Esophagus squamous epithelium (tissue), 5 donors: Measurements from ENCODE around the gene INHA. TPM values are rescaled to one million over a fixed set of nuclear protein-coding genes. Genes with fewer than 3 reads are reported as not detected.

Experiments
- DNase-seq: peaks from one replicate; lab custom pipeline; 2025; lab: John Stamatoyannopoulos, UW
- H3K27ac ChIP-seq, 4 donors: fragments of 200-600 bp; sonication (generic); one replicate each; pipeline ENCODE4 v1.5.1; 2016 to 2019; ENCODE audit warnings: mild to moderate bottlenecking in 1 of 4
- H3K27me3 ChIP-seq, 4 donors: fragments of 200-600 bp; sonication (generic); 1 replicate in 3 of 4; 2 replicates in 1 of 4; pipeline versions ENCODE4 v1.5.1 to v1.6.0; 2017 to 2021; ENCODE audit warnings: antibody characterized with exemption in 1 of 4
- H3K36me3 ChIP-seq, 3 donors: fragments of 200-600 bp; sonication (generic); one replicate each; pipeline ENCODE4 v1.5.1; 2016 to 2019
- H3K4me1 ChIP-seq, 3 donors: fragments of 200-600 bp; sonication (generic); one replicate each; pipeline ENCODE4 v1.5.1; 2017 to 2019
- H3K4me3 ChIP-seq, 4 donors: fragments of 200-600 bp; sonication (generic); 1 replicate in 3 of 4; 2 replicates in 1 of 4; pipeline ENCODE4 v1.5.1; 2016 to 2019; ENCODE audit warnings: mild to moderate bottlenecking in 2 of 4, moderate library complexity in 1 of 4
- H3K9me3 ChIP-seq, 3 donors: fragments of 200-600 bp; sonication (generic); one replicate each; pipeline ENCODE4 v1.5.1; 2016 to 2019
- CTCF ChIP-seq, 6 experiments: fragments of 450-650 bp in 4 of 6; fragments of 200-600 bp in 2 of 6; sonication (generic) in 2 of 6; IDR thresholded peaks; one replicate each; pipeline ENCODE4 v1.5.1; 2016 to 2019; ENCODE audit warnings: antibody characterized with exemption in 6 of 6, mild to moderate bottlenecking in 4 of 6, moderate library complexity in 4 of 6
- POLR2A ChIP-seq, 4 donors: fragments of 450-650 bp; IDR thresholded peaks; one replicate each; pipeline ENCODE4 v1.6.1; 2017; ENCODE audit warnings: antibody characterized with exemption in 4 of 4, mild to moderate bottlenecking in 4 of 4, moderate library complexity in 3 of 4
- WGBS, 2 donors: methylation state at CpG; one replicate each; pipeline ENCODE4 v1.1.5; 2018; 5-methylcytosine and 5-hydroxymethylcytosine counted together
- intact Hi-C: fragments of 100-400 bp; cut with DNase I; formaldehyde crosslinking; loops from one replicate; pipeline ENCODE4 v1.15.0; 2022
- total RNA-seq, 4 donors: library from RNA; depleted of rRNA; stranded (reverse); fragments of >200 nt; gene quantifications; one replicate each; pipeline ENCODE4 v1.1.0, GENCODE V29; 2016
- donor health status: DM: yes; HTN: yes; CAD: no.

INHA gene
- total RNA-seq, 4 donors from 2014 or later: not detected

GRCh38 chr2:219536967-219537366 is 35.1 kb upstream of the INHA start:
- H3K27ac ChIP-seq: no peak overlapping the region
- 60% methylated on average over 1 of the region's 9 CpGs; no CpG with 5 or more reads in 1 of the 2 donors for WGBS, 2 donors
- no peaks in the 10 kb centered on the region for H3K9me3 ChIP-seq
- TF ChIP-seq POLR2A (IDR thresholded peaks at IDR 0.05): no peak
- TF ChIP-seq CTCF (IDR thresholded peaks at IDR 0.05): no peak
- H3K27me3 ChIP-seq: peaks cover 0 to 69% (median 0%) of the 10 kb centered on the region in 4 donors
- H3K36me3 ChIP-seq: peaks cover 5 to 33% (median 12%) of the 10 kb centered on the region in 3 donors
- no peak overlapping the region for H3K4me3 ChIP-seq
- intact Hi-C loops: loop anchor here (5.0 kb wide), 1 partner anchor 105 kb away; no protein-coding TSS in a partner anchor
- DNase-seq: no peak
- peaks cover 6 to 26% (median 9%) of the 10 kb centered on the region in 3 donors for H3K4me1 ChIP-seq

GRCh38 chr2:219537657-219538488 is 34.2 kb upstream of the INHA start:
- intact Hi-C loops: loop anchor here (5.0 kb wide), 1 partner anchor 104 kb away; no protein-coding TSS in a partner anchor
- H3K27ac ChIP-seq: no peak overlapping the region
- peaks cover 0 to 62% (median 0%) of the 10 kb centered on the region in 4 donors for H3K27me3 ChIP-seq
- no peak for DNase-seq
- peaks cover 13 to 35% (median 18%) of the 10 kb centered on the region in 3 donors for H3K4me1 ChIP-seq
- 32 to 47% methylated on average over 3 to 5 of the region's 15 CpGs for WGBS, 2 donors
- H3K9me3 ChIP-seq: no peaks in the 10 kb centered on the region
- H3K36me3 ChIP-seq: peaks cover 5 to 33% (median 12%) of the 10 kb centered on the region in 3 donors
- TF ChIP-seq CTCF (IDR thresholded peaks at IDR 0.05) (no peak), POLR2A (IDR thresholded peaks at IDR 0.05) (no peak)
- H3K4me3 ChIP-seq: no peak overlapping the region

GRCh38 chr2:219538504-219538951 is 33.6 kb upstream of the INHA start:
- WGBS, 2 donors: 7 to 43% methylated on average over 4 to 6 of the region's 6 CpGs

GRCh38 chr2:219538956-219539788 is 32.9 kb upstream of the INHA start:
- Histone ChIP-seq H3K4me3 (no peak overlapping the region), H3K36me3 (peaks cover 5 to 33% (median 12%) of the 10 kb centered on the region in 3 donors), H3K4me1 (peaks cover 14 to 46% (median 21%) of the 10 kb centered on the region in 3 donors), H3K27me3 (peaks cover 0 to 55% (median 0%) of the 10 kb centered on the region in 4 donors), H3K27ac (no peak overlapping the region), H3K9me3 (no peaks in the 10 kb centered on the region)
- TF ChIP-seq CTCF (IDR thresholded peaks at IDR 0.05) (no peak), POLR2A (IDR thresholded peaks at IDR 0.05) (no peak)
- no peak for DNase-seq
- WGBS, 2 donors: 50 to 92% methylated on average over 1 to 4 of the region's 32 CpGs
- intact Hi-C loops: loop anchor here (5.0 kb wide), 1 partner anchor 103 kb away; no protein-coding TSS in a partner anchor

More at GRCh38 chr2:219538504-219538951, 33.6 kb upstream of the INHA start:
- Histone ChIP-seq H3K4me3 (no peak overlapping the region), H3K27ac (no peak overlapping the region), H3K27me3 (peaks cover 0 to 55% (median 0%) of the 10 kb centered on the region in 4 donors), H3K36me3 (peaks cover 5 to 33% (median 12%) of the 10 kb centered on the region in 3 donors), H3K4me1 (peaks cover 13 to 41% (median 18%) of the 10 kb centered on the region in 3 donors), H3K9me3 (no peaks in the 10 kb centered on the region)
- DNase-seq: no peak
- TF ChIP-seq CTCF (IDR thresholded peaks at IDR 0.05) (no peak), POLR2A (IDR thresholded peaks at IDR 0.05) (no peak)
- intact Hi-C loops: loop anchor here (5.0 kb wide), 1 partner anchor 104 kb away; no protein-coding TSS in a partner anchor
